Nephron (organoid): Measurements from ENCODE around the gene TRIM66.

ENCODE experiments used
- H3K27ac Mint-ChIP-seq, 3 experiments: 2 replicates each; pipeline ENCODE4 v1.8.0; 2020; ENCODE audit warnings: mixed read lengths in 3 of 3, mild to moderate bottlenecking in 2 of 3, moderate library complexity in 1 of 3
- H3K27me3 Mint-ChIP-seq: 2 replicates; pipeline ENCODE4 v1.8.0; 2021; ENCODE audit warnings: low read depth, mild to moderate bottlenecking, moderate library complexity, mixed read lengths
- H3K36me3 Mint-ChIP-seq: 2 replicates; pipeline ENCODE4 v1.8.0; 2020; ENCODE audit warnings: low read depth, mixed read lengths
- H3K4me1 Mint-ChIP-seq: 2 replicates; pipeline ENCODE4 v1.8.0; 2020; ENCODE audit warnings: mixed read lengths
- H3K4me3 Mint-ChIP-seq, 3 experiments: 2 replicates each; pipeline ENCODE4 v1.8.0; 2020; ENCODE audit warnings: mild to moderate bottlenecking in 3 of 3, mixed read lengths in 3 of 3, moderate library complexity in 2 of 3
- H3K9me3 Mint-ChIP-seq: 2 replicates; pipeline ENCODE4 v1.8.0; 2020; ENCODE audit warnings: mixed read lengths
- CTCF ChIP-seq, 3 experiments: fragments of 200-600 bp; sonication (generic); IDR thresholded peaks; one replicate each; pipeline ENCODE4 v1.5.0; 2021; ENCODE audit warnings: antibody characterized with exemption in 3 of 3; ENCODE audit not compliant: unreplicated experiment in 3 of 3

Gene TRIM66

GRCh38 chr11:8721609-8722500, 39.4 kb upstream of the TRIM66 start:
- peak overlapping the region in 1 of 3 experiments; percentile 39 for H3K4me3 Mint-ChIP-seq
- peaks cover 91% of the 10 kb centered on the region for H3K4me1 Mint-ChIP-seq
- no peaks in the 10 kb centered on the region for H3K9me3 Mint-ChIP-seq
- TF ChIP-seq CTCF (IDR thresholded peaks at IDR 0.05; ENCODE audit: unreplicated experiment in 3 of 3): no peak
- H3K27ac Mint-ChIP-seq: peak overlapping the region; percentile 88 to 97 (median 97)
- no peaks in the 10 kb centered on the region for H3K27me3 Mint-ChIP-seq
- H3K36me3 Mint-ChIP-seq: peaks cover 24% of the 10 kb centered on the region

GRCh38 chr11:8720868-8721608, 38.6 kb upstream of the TRIM66 start:
- H3K4me1 Mint-ChIP-seq: peaks cover 88% of the 10 kb centered on the region
- no peak for TF ChIP-seq CTCF (IDR thresholded peaks at IDR 0.05; ENCODE audit: unreplicated experiment in 3 of 3)
- H3K27ac Mint-ChIP-seq: peak overlapping the region; percentile 88 to 97 (median 97)
- peaks cover 32% of the 10 kb centered on the region for H3K36me3 Mint-ChIP-seq
- H3K4me3 Mint-ChIP-seq: peak overlapping the region in 2 of 3 experiments; percentile 24 to 39
- no peaks in the 10 kb centered on the region for H3K9me3 Mint-ChIP-seq
- no peaks in the 10 kb centered on the region for H3K27me3 Mint-ChIP-seq

GRCh38 chr11:8720352-8720751, 37.9 kb upstream of the TRIM66 start:
- H3K27me3 Mint-ChIP-seq: no peaks in the 10 kb centered on the region
- peaks cover 93% of the 10 kb centered on the region for H3K4me1 Mint-ChIP-seq
- no peaks in the 10 kb centered on the region for H3K9me3 Mint-ChIP-seq

GRCh38 chr11:8719721-8720120, 37.3 kb upstream of the TRIM66 start:
- peak overlapping the region; percentile 88 to 97 (median 97) for H3K27ac Mint-ChIP-seq
- no peak for TF ChIP-seq CTCF (IDR thresholded peaks at IDR 0.05; ENCODE audit: unreplicated experiment in 3 of 3)
- H3K27me3 Mint-ChIP-seq: no peaks in the 10 kb centered on the region
- no peak overlapping the region for H3K4me3 Mint-ChIP-seq
- H3K36me3 Mint-ChIP-seq: peaks cover 33% of the 10 kb centered on the region
- peaks cover 96% of the 10 kb centered on the region for H3K4me1 Mint-ChIP-seq
- no peaks in the 10 kb centered on the region for H3K9me3 Mint-ChIP-seq

More at GRCh38 chr11:8720352-8720751, 37.9 kb upstream of the TRIM66 start:
- no peak for TF ChIP-seq CTCF (IDR thresholded peaks at IDR 0.05; ENCODE audit: unreplicated experiment in 3 of 3)
- H3K36me3 Mint-ChIP-seq: peaks cover 32% of the 10 kb centered on the region
- H3K27ac Mint-ChIP-seq: peak overlapping the region; percentile 88 to 97 (median 97)
- peak overlapping the region in 1 of 3 experiments; percentile 41 for H3K4me3 Mint-ChIP-seq

GRCh38 chr11:8719211-8719649, 36.8 kb upstream of the TRIM66 start:
- Mint-ChIP-seq H3K4me3 (no peak overlapping the region), H3K4me1 (peaks cover 96% of the 10 kb centered on the region), H3K27ac (peak overlapping the region in 2 of 3 experiments; percentile 97), H3K9me3 (no peaks in the 10 kb centered on the region), H3K27me3 (no peaks in the 10 kb centered on the region), H3K36me3 (peaks cover 34% of the 10 kb centered on the region)
- TF ChIP-seq CTCF (IDR thresholded peaks at IDR 0.05; ENCODE audit: unreplicated experiment in 3 of 3): no peak
